SK-N-SH treated with all-trans-retinoic acid at 6 μM for 48 hours (cell line): ENCODE results near the gene PLCL2.

Experiments
- ATAC-seq: fragments of 200-7000 bp; cut with Tn5 transposase; 3 replicates; pipeline ENCODE4 v1.9.1; 2020; ENCODE audit warnings: mild to moderate bottlenecking, moderate library complexity
- CREB5 ChIP-seq: fragments of 250-450 bp; sonication (Bioruptor Pico); IDR thresholded peaks from 2 replicates; pipeline ENCODE4 v1.5.1; 2020; ENCODE audit warnings: low read depth, mild to moderate bottlenecking, moderate library complexity
- CSDC2 ChIP-seq: fragments of 250-450 bp; sonication (Bioruptor Pico); IDR thresholded peaks from 2 replicates; pipeline ENCODE4 v1.5.0; 2020; ENCODE audit warnings: mild to moderate bottlenecking, moderate library complexity
- CSRNP3 ChIP-seq: fragments of 250-450 bp; sonication (Bioruptor Pico); IDR thresholded peaks from 2 replicates; pipeline ENCODE4 v1.5.1; 2021; ENCODE audit warnings: mild to moderate bottlenecking, moderate library complexity
- ESRRG ChIP-seq: fragments of 250-450 bp; sonication (Bioruptor Pico); IDR thresholded peaks from 2 replicates; pipeline ENCODE4 v1.6.1; 2021; ENCODE audit warnings: mild to moderate bottlenecking
- GLIS3 ChIP-seq: fragments of 250-450 bp; sonication (Bioruptor Pico); IDR thresholded peaks from 2 replicates; pipeline ENCODE4 v1.5.0; 2020; ENCODE audit warnings: mild to moderate bottlenecking, moderate library complexity
- ISL1 ChIP-seq: fragments of 250-450 bp; sonication (Bioruptor Pico); IDR thresholded peaks from 2 replicates; pipeline ENCODE4 v2.1.2; 2022; ENCODE audit warnings: mild to moderate bottlenecking, moderate library complexity
- PATZ1 ChIP-seq: fragments of 250-450 bp; sonication (Bioruptor Pico); IDR thresholded peaks from 2 replicates; pipeline ENCODE4 v1.8.0; 2020; ENCODE audit warnings: mild to moderate bottlenecking, moderate library complexity, borderline replicate concordance
- RARB ChIP-seq: fragments of 250-450 bp; sonication (Bioruptor Pico); IDR thresholded peaks from 2 replicates; pipeline ENCODE4 v1.8.0; 2021; ENCODE audit warnings: mild to moderate bottlenecking, moderate library complexity
- SNAI2 ChIP-seq: fragments of 250-450 bp; sonication (Bioruptor Pico); IDR thresholded peaks from 2 replicates; pipeline ENCODE4 v1.5.0; 2020; ENCODE audit warnings: mild to moderate bottlenecking, moderate library complexity
- TOX ChIP-seq: fragments of 250-450 bp; sonication (Bioruptor Pico); IDR thresholded peaks from 2 replicates; pipeline ENCODE4 v1.8.0; 2021; ENCODE audit warnings: mild to moderate bottlenecking, moderate library complexity, borderline replicate concordance
- TSHZ2 ChIP-seq: fragments of 250-450 bp; sonication (Bioruptor Pico); IDR thresholded peaks from 2 replicates; pipeline ENCODE4 v1.5.0; 2020; ENCODE audit warnings: mild to moderate bottlenecking, moderate library complexity
- ZC3H10 ChIP-seq: fragments of 250-450 bp; sonication (Bioruptor Pico); IDR thresholded peaks from 2 replicates; pipeline ENCODE4 v1.5.1; 2021; ENCODE audit warnings: mild to moderate bottlenecking, moderate library complexity
- ZFP3 ChIP-seq: fragments of 250-450 bp; sonication (Bioruptor Pico); IDR thresholded peaks from 2 replicates; pipeline ENCODE4 v1.5.0; 2020; ENCODE audit warnings: mild to moderate bottlenecking, moderate library complexity
- ZFP30 ChIP-seq: fragments of 450-650 bp; formaldehyde crosslinking; IDR thresholded peaks from 2 replicates; pipeline ENCODE4 v1.5.0; 2022; ENCODE audit warnings: mild to moderate bottlenecking, moderate library complexity
- ZNF565 ChIP-seq: fragments of 450-650 bp; formaldehyde crosslinking; conservative IDR thresholded peaks from 2 replicates; pipeline ENCODE4 v1.5.0; 2020; ENCODE audit warnings: low read depth, mild to moderate bottlenecking, moderate library complexity
- ZNF70 ChIP-seq: fragments of 450-650 bp; formaldehyde crosslinking; IDR thresholded peaks from 2 replicates; pipeline ENCODE4 v1.5.0; 2020; ENCODE audit warnings: mild to moderate bottlenecking, moderate library complexity
- ZNF8 ChIP-seq: fragments of 450-650 bp; formaldehyde crosslinking; IDR thresholded peaks from 2 replicates; pipeline ENCODE4 v1.5.0; 2020; ENCODE audit warnings: mild to moderate bottlenecking, moderate library complexity
- TF ChIP-seq, protein P1 (sequence below): fragments of 250-450 bp; sonication (Bioruptor Pico); IDR thresholded peaks from 2 replicates; pipeline ENCODE4 v1.8.0; 2021; ENCODE audit warnings: low read depth, mild to moderate bottlenecking, moderate library complexity, borderline replicate concordance

Gene PLCL2

GRCh38 chr3:16990163-16990562 is 105.4 kb downstream of the PLCL2 start:
- TF ChIP-seq ZFP30 (no peak), CSRNP3 (CRISPR knock-in tag) (no peak), SNAI2 (CRISPR knock-in tag) (no peak), ISL1 (CRISPR knock-in tag) (no peak), ZNF565 (CRISPR knock-in tag) (no peak), TSHZ2 (CRISPR knock-in tag) (no peak)
- no peak for ATAC-seq

GRCh38 chr3:16992198-16992597 is 107.4 kb downstream of the PLCL2 start:
- ATAC-seq = no peak
- TF ChIP-seq RARB (CRISPR knock-in tag) = no peak
- TF ChIP-seq CSDC2 (CRISPR knock-in tag) = no peak
- TF ChIP-seq SNAI2 (CRISPR knock-in tag) = no peak
- TF ChIP-seq GLIS3 (CRISPR knock-in tag) = no peak
- no peak for TF ChIP-seq PATZ1
- no peak for TF ChIP-seq ZC3H10 (CRISPR knock-in tag)
- TF ChIP-seq TSHZ2 (CRISPR knock-in tag) = no peak
- TF ChIP-seq CREB5 (CRISPR knock-in tag) = no peak
- no peak for TF ChIP-seq ZNF8 (CRISPR knock-in tag)
- no peak for TF ChIP-seq ZNF70
- no peak for TF ChIP-seq ESRRG (CRISPR knock-in tag)
- no peak for TF ChIP-seq CSRNP3 (CRISPR knock-in tag)
- no peak for TF ChIP-seq TOX (CRISPR knock-in tag)
- TF ChIP-seq ZFP3 (CRISPR knock-in tag) = no peak
- no peak for TF ChIP-seq ZFP30
- TF ChIP-seq, protein P1, sequence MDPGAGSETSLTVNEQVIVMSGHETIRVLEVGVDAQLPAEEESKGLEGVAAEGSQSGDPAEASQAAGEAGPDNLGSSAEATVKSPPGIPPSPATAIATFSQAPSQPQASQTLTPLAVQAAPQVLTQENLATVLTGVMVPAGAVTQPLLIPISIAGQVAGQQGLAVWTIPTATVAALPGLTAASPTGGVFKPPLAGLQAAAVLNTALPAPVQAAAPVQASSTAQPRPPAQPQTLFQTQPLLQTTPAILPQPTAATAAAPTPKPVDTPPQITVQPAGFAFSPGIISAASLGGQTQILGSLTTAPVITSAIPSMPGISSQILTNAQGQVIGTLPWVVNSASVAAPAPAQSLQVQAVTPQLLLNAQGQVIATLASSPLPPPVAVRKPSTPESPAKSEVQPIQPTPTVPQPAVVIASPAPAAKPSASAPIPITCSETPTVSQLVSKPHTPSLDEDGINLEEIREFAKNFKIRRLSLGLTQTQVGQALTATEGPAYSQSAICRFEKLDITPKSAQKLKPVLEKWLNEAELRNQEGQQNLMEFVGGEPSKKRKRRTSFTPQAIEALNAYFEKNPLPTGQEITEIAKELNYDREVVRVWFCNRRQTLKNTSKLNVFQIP (CRISPR knock-in tag) = no peak
- no peak for TF ChIP-seq ZNF565 (CRISPR knock-in tag)
